Measurements from ENCODE around the gene EVPL.

- TF ChIP-seq, protein P1, sequence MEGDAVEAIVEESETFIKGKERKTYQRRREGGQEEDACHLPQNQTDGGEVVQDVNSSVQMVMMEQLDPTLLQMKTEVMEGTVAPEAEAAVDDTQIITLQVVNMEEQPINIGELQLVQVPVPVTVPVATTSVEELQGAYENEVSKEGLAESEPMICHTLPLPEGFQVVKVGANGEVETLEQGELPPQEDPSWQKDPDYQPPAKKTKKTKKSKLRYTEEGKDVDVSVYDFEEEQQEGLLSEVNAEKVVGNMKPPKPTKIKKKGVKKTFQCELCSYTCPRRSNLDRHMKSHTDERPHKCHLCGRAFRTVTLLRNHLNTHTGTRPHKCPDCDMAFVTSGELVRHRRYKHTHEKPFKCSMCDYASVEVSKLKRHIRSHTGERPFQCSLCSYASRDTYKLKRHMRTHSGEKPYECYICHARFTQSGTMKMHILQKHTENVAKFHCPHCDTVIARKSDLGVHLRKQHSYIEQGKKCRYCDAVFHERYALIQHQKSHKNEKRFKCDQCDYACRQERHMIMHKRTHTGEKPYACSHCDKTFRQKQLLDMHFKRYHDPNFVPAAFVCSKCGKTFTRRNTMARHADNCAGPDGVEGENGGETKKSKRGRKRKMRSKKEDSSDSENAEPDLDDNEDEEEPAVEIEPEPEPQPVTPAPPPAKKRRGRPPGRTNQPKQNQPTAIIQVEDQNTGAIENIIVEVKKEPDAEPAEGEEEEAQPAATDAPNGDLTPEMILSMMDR (conservative IDR thresholded peaks at IDR 0.05; ENCODE audit: low read length): no peak
- no peak for TF ChIP-seq EZH2phosphoT487 (IDR thresholded peaks at IDR 0.05; ENCODE audit: borderline replicate concordance)
These were observed 13.3 kb upstream of the EVPL start for GRCh38 chr17:76040376-76040775.
